HG03457 (cell line): ENCODE results near the gene UNC79.
"Not testable (repeated sequence)": the region's sequence is repeated elsewhere in the genome, so short reads cannot be mapped to it uniquely, and the experiment has no call there.

Source experiments
- ATAC-seq: cut with Tn5 transposase; IDR thresholded peaks from one replicate; pipeline ENCODE4 v1.9.1; 2021; ENCODE audit warnings: moderate number of reproducible peaks; ENCODE audit not compliant: unreplicated experiment

Gene UNC79

DNA sequence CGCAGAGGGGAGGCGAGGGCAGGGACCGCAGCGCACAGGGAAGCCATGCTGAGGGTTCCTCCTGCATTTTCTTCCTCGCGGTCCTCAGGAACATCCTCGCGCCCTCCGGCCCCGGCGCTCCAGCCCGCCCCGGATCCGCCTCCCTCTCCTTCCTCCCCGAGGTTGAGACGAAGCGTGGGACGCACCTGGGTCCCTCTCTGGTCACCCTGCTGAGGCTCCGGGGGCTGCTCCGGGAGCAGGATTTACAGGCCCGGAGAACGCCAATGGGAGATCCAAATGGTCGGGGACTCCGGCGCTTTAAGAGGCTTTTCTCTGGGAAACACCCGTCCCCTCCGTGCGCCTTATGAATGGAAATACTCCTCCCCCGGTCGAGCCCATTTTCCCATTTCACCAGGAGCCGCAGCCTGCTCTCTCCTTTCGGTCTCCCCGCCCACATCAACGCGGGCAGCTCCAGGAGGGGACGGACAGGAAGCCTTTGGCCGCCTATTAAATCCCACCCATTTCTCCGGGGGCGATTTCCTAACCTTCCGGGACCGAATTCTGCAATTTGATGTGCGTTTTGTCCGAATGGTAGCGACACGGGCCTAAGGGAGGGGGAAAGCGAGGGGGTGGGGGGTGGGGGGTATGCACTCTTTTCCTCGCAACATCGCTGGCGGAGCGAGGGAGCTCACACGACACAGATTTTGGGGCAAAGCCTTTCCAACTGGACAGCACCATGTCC lies at the start of gene UNC79:
Gene UNC79, plus strand, starts transcription at position 625 of the 721 bp plus-strand sequence. Its CDS starts 91 bp downstream, at position 716.
- ATAC-seq, result no peak

- no peak for ATAC-seq
Observed at GRCh38 chr14:93381644-93382043, 49.1 kb upstream of the UNC79 start.

GRCh38 chr14:93384256-93384655 lies 46.5 kb upstream of the UNC79 start:
- ATAC-seq, result not testable (repeated sequence)

GRCh38 chr14:93395231-93395630 lies 35.5 kb upstream of the UNC79 start:
- no peak for ATAC-seq

DNA sequence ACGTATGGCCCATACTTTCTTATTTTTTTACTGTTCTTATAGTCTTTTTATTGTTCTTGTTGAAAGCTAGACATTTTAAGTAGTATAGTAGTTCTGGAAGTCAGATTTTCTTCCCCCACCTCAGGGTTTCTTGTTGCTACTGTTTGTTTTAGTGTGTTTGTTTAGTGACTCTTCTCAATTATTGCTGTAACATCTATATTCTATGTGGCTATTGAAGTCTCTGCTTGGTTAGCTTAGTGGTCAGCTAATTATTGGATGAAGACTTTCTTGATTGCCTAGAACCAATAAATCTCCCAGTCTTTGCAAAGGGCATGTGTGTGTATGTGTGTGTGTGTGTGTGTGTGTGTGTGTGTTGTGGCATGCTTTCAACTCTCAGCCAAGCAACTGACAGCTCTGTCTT lies 34.3 kb upstream of the UNC79 start:
- ATAC-seq, result no peak

- no peak for ATAC-seq
Observed at GRCh38 chr14:93398491-93398890, 32.2 kb upstream of the UNC79 start.

DNA sequence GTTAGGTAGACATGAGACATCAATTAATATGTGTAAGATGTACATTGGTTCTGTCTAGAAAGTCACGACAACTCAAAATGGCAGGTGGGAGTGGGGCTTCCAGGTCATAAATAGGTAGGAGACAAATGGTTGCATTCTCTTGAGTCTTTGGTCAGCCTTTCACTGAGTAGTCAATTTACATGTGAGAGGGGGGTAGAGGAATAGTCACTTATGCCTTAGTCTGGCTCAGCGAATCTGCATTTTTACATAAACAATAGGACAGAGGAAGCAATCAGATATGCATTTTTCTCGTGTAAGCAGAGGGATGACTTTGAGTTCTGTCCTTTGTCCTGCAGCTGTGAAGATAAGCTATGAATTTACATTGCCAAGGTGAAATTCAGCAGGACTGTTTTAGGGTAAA lies 27.8 kb upstream of the UNC79 start:
- ATAC-seq, result no peak

- no peak for ATAC-seq
Observed at GRCh38 chr14:93410021-93410420, 20.7 kb upstream of the UNC79 start.

DNA sequence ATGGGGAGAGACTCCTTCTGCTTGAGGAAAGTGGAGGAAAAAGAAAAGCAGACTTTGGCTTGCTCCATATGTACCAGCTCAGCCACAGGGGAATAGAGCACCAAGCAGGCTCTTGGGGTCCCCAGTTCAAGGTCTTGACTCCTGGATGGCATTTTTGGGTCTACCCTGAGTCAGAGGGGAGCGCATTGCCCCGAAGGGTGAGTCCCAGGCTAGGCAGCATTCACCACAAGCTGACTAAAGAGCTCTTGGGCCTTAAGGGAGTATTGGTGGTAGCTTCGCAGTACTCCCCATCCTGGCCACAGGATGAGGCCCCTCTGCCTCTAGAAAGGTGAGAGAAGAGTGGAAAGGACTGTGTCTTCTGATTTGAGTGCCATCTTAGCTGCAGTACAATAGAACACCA lies 19.8 kb upstream of the UNC79 start:
- ATAC-seq, result no peak

GRCh38 chr14:93425136-93425535 lies 5.6 kb upstream of the UNC79 start:
- not testable (repeated sequence) for ATAC-seq

- no peak for ATAC-seq
Observed at GRCh38 chr14:93426750-93427149, 4.0 kb upstream of the UNC79 start.

DNA sequence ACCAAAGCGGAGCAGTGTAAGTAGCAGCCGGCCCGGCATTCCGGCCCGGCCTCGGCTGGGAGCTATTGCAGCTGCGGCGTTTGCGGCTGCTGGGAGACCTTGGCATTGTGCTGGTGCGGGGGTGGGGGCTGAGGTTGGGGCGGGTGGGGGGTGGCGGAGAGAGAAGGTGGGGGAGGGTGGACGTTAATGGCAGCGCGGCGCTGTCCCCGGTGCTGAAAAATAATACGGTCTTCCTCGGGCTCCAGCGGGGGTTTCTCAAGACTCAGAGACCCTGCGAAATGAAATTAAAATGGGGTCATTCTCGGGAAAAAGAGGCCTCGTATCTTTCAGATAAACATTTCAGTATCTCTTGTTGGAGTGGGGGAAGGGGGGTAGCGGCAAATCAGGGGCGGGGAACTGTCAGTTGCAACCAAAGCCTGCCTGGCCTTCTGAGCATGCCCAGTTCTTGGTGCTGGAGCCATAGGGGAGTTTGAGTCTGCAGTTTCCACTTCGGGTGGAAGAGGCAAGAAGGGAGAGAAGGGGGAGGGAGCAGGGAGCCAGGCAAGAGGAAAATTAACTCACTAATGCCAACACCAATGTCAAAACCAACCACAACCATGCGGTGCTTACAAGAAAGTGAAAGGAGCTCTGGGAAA lies 414 bp downstream of the UNC79 start:
- ATAC-seq, result no peak

- ATAC-seq, result no peak
Observed at GRCh38 chr14:93454224-93454623, 23.5 kb downstream of the UNC79 start.

DNA sequence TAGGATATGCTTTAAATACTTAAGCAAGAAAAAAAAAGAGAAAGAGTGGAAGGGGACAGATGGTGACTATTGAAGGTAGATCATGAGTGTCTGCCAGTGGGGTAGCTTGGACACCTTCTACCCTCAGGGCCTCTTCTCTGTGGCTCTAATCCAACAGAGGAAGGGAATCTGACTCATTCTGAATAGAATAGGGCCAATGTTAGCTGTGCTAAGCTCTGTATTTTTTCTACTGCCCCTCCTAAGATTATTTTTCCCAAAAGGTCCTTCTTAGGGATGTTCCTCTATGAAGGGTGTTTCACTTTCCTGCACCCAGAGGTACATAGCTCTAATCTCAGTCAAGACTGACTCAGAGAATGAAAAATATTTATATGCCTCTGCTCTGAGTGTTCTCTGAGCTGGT lies 25.6 kb downstream of the UNC79 start:
- no peak for ATAC-seq

DNA sequence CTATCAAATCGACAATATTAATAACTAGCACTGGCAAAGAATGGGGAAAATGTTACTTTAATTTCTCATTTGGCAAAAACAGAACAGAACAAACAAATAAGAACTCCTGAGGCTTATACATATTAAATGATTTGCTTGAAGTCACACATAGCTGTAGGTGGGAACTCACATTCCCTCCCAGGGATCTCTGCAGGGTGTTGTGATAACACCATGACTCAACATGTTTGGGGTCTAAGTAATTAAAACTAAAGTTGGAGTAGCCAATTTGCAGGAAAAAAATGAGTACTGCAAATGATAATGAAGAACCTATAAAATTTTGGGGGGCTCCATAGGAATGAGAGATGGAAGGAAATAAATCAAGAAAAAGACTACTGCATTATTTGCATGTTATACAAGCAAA lies 27.5 kb downstream of the UNC79 start:
- ATAC-seq, result no peak

DNA sequence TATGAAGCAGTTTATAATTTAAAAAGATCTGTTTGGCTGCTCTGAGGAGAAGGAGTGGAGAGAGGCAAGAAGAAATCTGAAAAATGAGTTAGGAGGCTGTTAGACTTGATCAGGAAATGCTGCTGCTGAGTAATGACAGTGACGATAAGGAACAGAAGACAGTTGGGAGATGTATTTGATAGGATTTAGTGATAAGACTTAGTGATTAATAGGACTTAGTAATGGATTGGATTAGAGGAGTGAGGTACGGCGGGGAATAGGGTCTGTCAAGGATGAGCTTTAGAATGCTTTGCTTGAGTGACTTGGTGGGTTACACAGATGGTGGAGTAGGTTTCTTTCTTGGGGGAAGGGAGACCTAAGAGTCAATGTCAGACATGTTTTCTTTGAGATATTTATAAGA lies 31.7 kb downstream of the UNC79 start:
- no peak for ATAC-seq

DNA sequence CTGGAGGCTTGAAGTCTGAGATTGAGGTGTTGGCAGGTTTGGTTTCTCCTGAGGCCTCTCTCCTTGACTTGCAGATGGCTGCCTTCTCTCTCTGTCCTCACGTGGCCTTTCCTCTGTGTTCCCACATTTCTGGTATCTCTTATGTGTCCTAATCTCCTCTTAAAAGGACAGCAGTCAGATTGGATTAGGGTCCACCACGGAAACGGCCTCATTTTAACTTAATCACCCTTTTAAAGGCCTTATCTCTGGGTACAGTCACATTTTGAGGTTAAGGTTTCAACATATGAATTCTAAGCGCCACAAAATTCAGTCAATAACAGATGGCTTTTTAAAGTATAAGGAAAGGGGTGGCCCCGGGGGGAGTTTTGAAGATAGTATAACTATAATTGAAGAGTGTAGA lies 33.5 kb downstream of the UNC79 start:
- ATAC-seq, result no peak

- no peak for ATAC-seq
Observed at GRCh38 chr14:93475471-93475870, 44.7 kb downstream of the UNC79 start.

DNA sequence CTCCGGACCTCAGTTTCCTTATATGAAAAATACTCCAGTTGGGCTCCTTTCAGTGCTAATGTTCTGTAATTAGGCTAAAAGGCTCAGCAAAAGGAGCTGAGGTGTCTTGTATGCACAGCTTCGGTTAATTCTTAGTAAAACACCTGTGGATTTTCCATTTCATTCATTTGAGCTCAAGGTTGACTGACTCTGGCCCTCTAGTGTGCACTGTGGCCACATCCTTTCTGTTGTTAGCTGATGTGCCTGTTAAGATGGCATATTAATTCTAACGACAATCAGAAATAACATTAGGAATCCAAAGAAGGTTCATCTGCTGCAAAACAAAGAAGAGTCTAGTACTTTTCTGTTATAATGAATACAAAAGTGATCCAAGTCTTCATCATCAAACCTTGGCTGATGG lies 45.6 kb downstream of the UNC79 start:
- ATAC-seq, result no peak

- ATAC-seq, result not testable (repeated sequence)
Observed at GRCh38 chr14:93479074-93479473, 48.3 kb downstream of the UNC79 start.

DNA sequence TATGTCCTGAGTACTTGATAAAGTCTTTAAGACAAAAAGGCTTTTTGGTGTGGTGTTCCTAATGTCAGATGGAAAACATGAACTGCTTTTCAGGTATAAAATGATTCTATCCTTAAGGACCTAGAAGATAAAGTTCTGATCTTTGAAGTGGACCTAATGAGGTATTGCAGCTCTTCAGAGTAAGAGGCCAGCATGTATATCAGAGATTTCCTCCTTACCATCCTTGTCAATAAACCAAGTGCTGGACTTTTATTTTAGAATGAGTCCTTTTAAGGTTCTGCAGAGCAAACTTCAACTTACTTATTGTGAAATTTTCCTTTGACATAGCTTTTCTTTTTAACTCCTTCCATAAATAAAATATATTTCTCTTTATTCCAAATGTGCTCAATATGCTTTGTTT lies 50.1 kb downstream of the UNC79 start:
- ATAC-seq, result no peak

DNA sequence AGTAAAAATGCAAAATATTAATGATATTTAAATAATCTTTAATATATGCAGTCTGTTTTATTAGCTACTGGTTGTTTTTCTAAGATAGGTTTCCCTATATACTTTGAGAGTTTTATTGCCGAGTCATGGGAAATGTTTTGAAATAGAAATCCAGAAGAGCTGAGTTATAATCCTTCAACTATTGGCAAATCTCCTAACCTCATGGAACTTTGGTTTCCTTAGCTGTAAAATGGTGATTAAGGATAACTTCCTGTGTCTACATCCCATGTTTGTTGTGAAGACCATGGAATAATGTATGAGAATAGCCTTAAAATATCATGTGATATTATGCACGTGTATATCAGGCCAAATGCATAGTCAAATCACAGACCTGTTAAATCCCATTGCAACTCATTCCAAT lies 51.0 kb downstream of the UNC79 start:
- no peak for ATAC-seq

DNA sequence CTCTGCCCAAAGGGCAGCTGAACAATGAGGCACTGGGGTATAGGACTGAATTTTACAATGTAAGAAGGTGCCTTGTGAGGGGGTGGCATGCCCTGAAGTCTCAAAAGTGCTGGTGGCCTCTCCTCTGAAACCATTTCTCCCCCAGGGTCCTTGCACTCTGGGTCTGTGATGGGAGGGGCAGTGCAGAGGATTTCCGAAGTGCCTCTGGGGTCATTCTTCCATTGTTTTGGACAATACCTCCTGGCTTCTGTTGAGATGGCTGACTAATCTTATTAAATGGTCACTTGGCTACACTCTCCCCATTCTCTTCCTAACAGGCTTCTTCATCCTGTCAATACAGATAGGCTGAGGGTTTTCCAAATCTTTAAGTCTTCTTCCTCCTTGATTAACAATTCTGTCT lies 59.3 kb downstream of the UNC79 start:
- ATAC-seq, result no peak
